MCF 10A (cell line): ENCODE results near the gene MEP1B. TPM values are rescaled to one million over a fixed set of nuclear protein-coding genes. Genes with fewer than 3 reads are reported as not detected.

Experiments used
- BruUV-seq: library from RNA; stranded (reverse); fragments of 400-500 nt; replicated peaks from 2 replicates; lab custom pipeline; 2021; lab: Mats Ljungman, UMichigan
- CTCF ChIA-PET: fragments of 300-600 bp; sonication (Branson Sonifier 250); formaldehyde crosslinking; extraction: SDS; loops from one replicate; lab custom pipeline; 2021; ENCODE audit warnings: antibody characterized with exemption, inconsistent platforms; lab: Yijun Ruan, JAX
- POLR2A ChIA-PET: fragments of 300-600, 350-650 bp; sonication (Branson Sonifier 250); formaldehyde crosslinking; extraction: SDS; loops from one replicate; lab custom pipeline; 2020; ENCODE audit warnings: antibody characterized with exemption, inconsistent platforms; lab: Yijun Ruan, JAX
- DNase-seq: peaks from one replicate; pipeline ENCODE4 v3.0.0-alpha.2; 2018; ENCODE audit not compliant: unreplicated experiment
- H3K27ac Mint-ChIP-seq: one replicate; pipeline ENCODE4 v1.8.0; 2022; ENCODE audit warnings: mild to moderate bottlenecking, low read depth, mixed read lengths; ENCODE audit not compliant: unreplicated experiment
- H3K27me3 Mint-ChIP-seq: one replicate; pipeline ENCODE4 v1.8.0; 2022; ENCODE audit warnings: mixed read lengths; ENCODE audit not compliant: insufficient read depth, unreplicated experiment
- H3K36me3 Mint-ChIP-seq: one replicate; pipeline ENCODE4 v1.8.0; 2022; ENCODE audit warnings: mild to moderate bottlenecking, moderate library complexity, mixed read lengths; ENCODE audit not compliant: insufficient read depth, unreplicated experiment
- H3K4me1 Mint-ChIP-seq: one replicate; pipeline ENCODE4 v1.8.0; 2022; ENCODE audit warnings: mixed read lengths; ENCODE audit not compliant: insufficient read depth, unreplicated experiment
- H3K4me3 Mint-ChIP-seq: one replicate; pipeline ENCODE4 v1.8.0; 2022; ENCODE audit warnings: mild to moderate bottlenecking, moderate library complexity, mixed read lengths; ENCODE audit not compliant: unreplicated experiment
- H3K9me3 Mint-ChIP-seq: one replicate; pipeline ENCODE4 v1.8.0; 2022; ENCODE audit warnings: mixed read lengths; ENCODE audit not compliant: unreplicated experiment
- CTCF ChIP-seq: fragments of 200-600 bp; IDR thresholded peaks from one replicate; pipeline ENCODE4 v1.8.0; 2022; ENCODE audit warnings: antibody characterized with exemption, mild to moderate bottlenecking; ENCODE audit not compliant: unreplicated experiment
- intact Hi-C: fragments of 100-400 bp; cut with micrococcal nuclease; formaldehyde crosslinking; loops from 2 replicates; pipeline ENCODE4 v1.14.1; 2022
- total RNA-seq: library from RNA; stranded (reverse); gene quantifications from 2 replicates; pipeline ENCODE4 v1.2.3, GENCODE V29; 2022

Gene MEP1B
- total RNA-seq, 1 experiment from 2014 or later: not detected

GRCh38 chr18:32238635-32239268 lies 48.9 kb downstream of the MEP1B start:
- DNase-seq: no peak
- no peaks in the 10 kb centered on the region for H3K36me3 Mint-ChIP-seq
- POLR2A ChIA-PET: interaction anchor here (0.7 kb wide), 1 partner anchor 12 kb away, joined by 3 read pairs; no protein-coding TSS in a partner anchor
- H3K27ac Mint-ChIP-seq: no peak overlapping the region
- H3K4me1 Mint-ChIP-seq: no peaks in the 10 kb centered on the region
- no peaks in the 10 kb centered on the region for H3K27me3 Mint-ChIP-seq
- TF ChIP-seq CTCF: no peak
- no peak overlapping the region for H3K4me3 Mint-ChIP-seq
- BruUV-seq: no TSS peak
- intact Hi-C loops: no loop called here
- CTCF ChIA-PET: interaction anchor here (0.8 to 1.2 kb wide), 2 partner anchors 80 to 311 kb away, joined by 3 to 4 read pairs; no protein-coding TSS in a partner anchor
- H3K9me3 Mint-ChIP-seq: peaks cover 4% of the 10 kb centered on the region

GRCh38 chr18:32242395-32242794 lies 52.6 kb downstream of the MEP1B start:
- Mint-ChIP-seq H3K36me3 (no peaks in the 10 kb centered on the region), H3K4me3 (no peak overlapping the region), H3K27me3 (no peaks in the 10 kb centered on the region), H3K4me1 (no peaks in the 10 kb centered on the region), H3K9me3 (no peaks in the 10 kb centered on the region), H3K27ac (no peak overlapping the region)
- CTCF ChIA-PET: interaction anchor here (0.6 to 2.0 kb wide), 3 partner anchors 10 to 230 kb away, joined by 3 to 5 read pairs (median 5); no protein-coding TSS in a partner anchor
- DNase-seq: no peak
- BruUV-seq: no TSS peak
- POLR2A ChIA-PET: no interaction called here
- intact Hi-C loops: no loop called here
- no peak for TF ChIP-seq CTCF

GRCh38 chr18:32243358-32243757 lies 53.5 kb downstream of the MEP1B start:
- H3K36me3 Mint-ChIP-seq: no peaks in the 10 kb centered on the region
- CTCF ChIA-PET: interaction anchor here (0.6 to 1.6 kb wide), 2 partner anchors 9 to 260 kb away, joined by 3 to 5 read pairs; no protein-coding TSS in a partner anchor
- intact Hi-C loops: no loop called here
- no peaks in the 10 kb centered on the region for H3K9me3 Mint-ChIP-seq
- no peak overlapping the region for H3K4me3 Mint-ChIP-seq
- BruUV-seq: no TSS peak
- H3K4me1 Mint-ChIP-seq: no peaks in the 10 kb centered on the region
- POLR2A ChIA-PET: no interaction called here
- no peak for DNase-seq
- TF ChIP-seq CTCF: no peak
- H3K27me3 Mint-ChIP-seq: no peaks in the 10 kb centered on the region
- H3K27ac Mint-ChIP-seq: no peak overlapping the region

- no peak for TF ChIP-seq CTCF
Observed at GRCh38 chr18:32244881-32245280, 55.0 kb downstream of the MEP1B start.

More at GRCh38 chr18:32244881-32245280, 55.0 kb downstream of the MEP1B start:
- H3K4me1 Mint-ChIP-seq: no peaks in the 10 kb centered on the region
- H3K9me3 Mint-ChIP-seq: no peaks in the 10 kb centered on the region
- H3K36me3 Mint-ChIP-seq: no peaks in the 10 kb centered on the region
- POLR2A ChIA-PET: no interaction called here
- no TSS peak for BruUV-seq
- no peaks in the 10 kb centered on the region for H3K27me3 Mint-ChIP-seq
- no peak overlapping the region for H3K27ac Mint-ChIP-seq
- DNase-seq: no peak
- intact Hi-C loops: no loop called here
- CTCF ChIA-PET: interaction anchor here (0.6 kb wide), 1 partner anchor 307 kb away, joined by 3 read pairs; no protein-coding TSS in a partner anchor
- no peak overlapping the region for H3K4me3 Mint-ChIP-seq
